HG03064 (cell line): ENCODE measurements around the gene SOX4.

Source experiments
- ATAC-seq: cut with Tn5 transposase; IDR thresholded peaks from one replicate; pipeline ENCODE4 v1.9.1; 2021; ENCODE audit warnings: low read depth; ENCODE audit not compliant: unreplicated experiment

The SOX4 gene

GRCh38 chr6:21611485-21611884, 17.9 kb downstream of the SOX4 start:
- no peak for ATAC-seq

- ATAC-seq, result no peak
Measured at GRCh38 chr6:21612067-21612745, 18.7 kb downstream of the SOX4 start.

DNA sequence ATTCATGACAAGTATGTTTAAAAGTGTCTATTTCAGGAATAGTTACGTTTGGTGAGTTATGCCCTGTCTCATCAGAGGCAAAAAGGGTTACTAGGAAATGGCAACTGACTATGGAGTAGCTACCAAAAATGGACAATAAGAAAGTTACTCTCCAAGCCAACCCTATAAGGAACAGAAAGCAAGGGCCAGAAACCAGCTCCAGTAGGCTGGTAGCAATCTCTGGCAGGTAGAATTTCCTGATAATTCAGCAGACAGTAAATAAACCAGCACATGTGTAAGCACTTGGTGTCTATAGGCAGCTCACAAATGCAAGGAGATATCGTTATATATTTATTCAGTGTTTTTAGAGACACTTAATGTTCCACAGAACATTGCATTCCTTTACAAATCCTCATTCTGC, 20.3 kb downstream of the SOX4 start:
- no peak for ATAC-seq

DNA sequence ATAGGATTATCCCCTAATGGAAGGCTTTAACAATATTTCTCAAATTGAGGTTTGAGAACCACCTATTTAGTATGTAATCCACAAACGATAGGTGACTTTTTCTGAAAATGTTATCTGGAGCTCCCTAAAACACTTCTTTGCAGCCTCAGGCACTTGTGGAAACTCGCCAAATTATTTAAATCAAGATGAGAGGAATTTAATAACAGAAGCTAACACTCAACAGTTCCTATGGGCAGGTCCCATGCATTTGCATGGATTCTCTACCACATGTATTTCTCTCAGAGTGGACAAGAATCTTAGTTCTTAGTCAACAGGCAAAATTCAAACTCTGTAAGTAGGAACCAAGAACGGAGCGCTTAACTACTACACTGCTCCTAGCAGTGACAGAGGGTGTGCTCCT, 20.7 kb downstream of the SOX4 start:
- ATAC-seq, result no peak

GRCh38 chr6:21615504-21615903, 22.0 kb downstream of the SOX4 start:
- no peak for ATAC-seq

DNA sequence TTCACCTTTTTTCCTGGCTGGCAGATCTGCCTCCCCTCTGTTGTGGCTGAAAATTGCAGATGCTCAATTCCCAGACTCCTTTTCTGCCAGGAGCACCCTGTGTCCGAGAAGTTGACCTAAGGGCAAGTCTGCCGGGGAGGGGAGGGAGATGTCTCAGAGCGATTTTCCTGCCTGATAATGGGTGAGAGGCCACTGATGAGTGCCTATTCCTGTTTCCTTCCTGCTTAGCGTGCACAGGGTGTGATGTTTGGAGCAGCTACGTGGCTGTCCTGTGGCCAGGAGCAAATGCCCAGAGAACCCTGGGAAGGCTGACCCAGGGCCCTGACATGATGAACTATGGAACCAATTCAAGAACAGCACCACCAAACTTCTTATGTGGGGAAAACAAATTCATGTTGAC, 22.5 kb downstream of the SOX4 start:
- no peak for ATAC-seq

DNA sequence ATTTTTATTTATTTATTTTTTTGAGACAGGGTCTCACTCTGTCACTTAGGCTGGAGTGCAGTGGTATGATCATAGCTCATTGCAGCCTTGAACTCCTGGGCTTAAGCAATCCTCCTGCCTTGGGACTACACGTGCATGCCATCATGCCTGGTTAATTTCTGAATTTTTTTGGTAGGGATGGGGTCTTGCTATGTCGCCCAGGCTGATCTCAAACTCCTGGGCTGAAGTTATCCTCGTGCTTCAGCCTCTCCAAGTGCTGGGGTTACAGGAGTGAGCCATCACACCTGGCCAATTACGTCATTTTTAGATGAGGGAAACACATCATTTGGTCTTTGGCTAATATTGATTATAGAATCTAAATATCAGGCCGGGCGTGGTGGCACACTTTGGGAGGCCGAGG, 32.1 kb downstream of the SOX4 start:
- ATAC-seq, result no peak

DNA sequence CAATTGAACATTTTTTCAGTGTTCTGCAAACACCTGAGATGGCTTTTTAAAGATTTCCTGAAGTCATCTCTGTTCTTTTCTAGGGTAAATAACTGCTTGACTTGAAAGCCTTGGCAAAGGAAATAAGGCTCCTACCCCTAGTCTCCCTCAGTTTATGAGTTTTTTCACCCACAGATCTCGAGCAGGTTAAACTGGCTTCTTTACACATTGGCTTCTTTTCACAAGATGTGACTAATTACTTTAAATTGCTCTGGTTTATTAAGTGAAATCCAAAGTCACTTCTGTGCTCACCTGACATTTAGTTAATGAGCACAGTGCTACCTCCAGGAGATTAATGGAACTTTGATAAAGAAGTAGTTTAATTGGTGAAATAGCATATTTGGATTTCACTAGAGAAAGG, 33.2 kb downstream of the SOX4 start:
- ATAC-seq, result no peak

GRCh38 chr6:21628160-21628559, 34.6 kb downstream of the SOX4 start:
- ATAC-seq, result no peak

GRCh38 chr6:21633511-21634109, 40.1 kb downstream of the SOX4 start:
- no peak for ATAC-seq

DNA sequence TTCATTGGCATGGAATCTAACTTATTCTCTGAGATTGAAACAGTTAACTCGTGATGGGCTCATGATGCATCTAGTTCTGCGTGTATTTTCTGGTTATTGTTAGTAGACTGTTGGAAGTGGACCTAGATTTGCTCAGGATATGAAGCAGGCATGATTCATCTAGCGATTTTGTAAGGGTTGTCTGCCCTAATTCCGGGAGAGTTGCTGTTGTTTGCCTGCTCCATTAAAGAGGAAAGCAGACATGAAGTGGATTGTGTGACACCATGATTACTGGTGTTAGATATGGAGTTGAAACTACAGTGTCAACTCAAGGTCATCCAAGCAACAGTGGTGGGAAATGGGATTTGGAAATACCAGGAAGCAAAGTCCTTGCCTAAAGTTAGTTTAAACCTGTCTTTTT, 41.0 kb downstream of the SOX4 start:
- ATAC-seq, result no peak

DNA sequence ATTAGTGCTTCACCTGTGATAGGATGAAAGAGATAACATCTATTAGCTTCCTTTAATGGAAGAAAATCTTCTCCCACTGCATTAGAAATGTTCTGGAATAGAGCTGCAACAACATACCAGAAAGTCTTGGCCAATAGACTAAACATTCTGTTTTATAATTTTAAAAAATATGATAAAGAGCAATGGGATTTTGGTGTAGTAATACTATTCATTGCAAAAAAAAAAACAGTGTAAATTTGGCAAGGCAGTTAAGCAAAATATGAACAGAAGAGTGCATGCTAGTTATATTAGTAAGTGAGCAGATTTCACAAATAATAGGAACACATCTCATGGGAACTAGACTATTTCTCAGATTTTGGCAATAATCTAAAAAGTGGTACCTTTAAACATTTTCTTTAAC, 43.3 kb downstream of the SOX4 start:
- ATAC-seq, result no peak

DNA sequence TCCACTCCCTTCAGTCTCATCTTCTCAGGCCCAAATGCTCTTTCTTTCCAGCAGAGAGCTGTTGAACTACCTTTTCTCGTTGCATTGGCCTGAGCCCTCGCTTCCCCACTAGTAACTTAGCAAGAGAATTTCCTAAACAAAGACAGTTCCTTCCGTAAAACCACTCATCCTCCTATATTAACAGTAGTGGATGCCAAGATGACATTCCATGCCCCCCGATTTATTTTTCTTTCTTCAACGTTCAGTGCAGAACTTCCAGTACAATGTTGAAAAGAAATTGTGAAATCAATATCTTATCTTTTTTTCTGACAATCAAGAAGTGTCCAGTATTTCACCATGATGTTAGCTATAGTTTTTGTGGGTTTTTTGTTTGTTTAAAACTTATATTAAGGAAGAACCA, 45.8 kb downstream of the SOX4 start:
- ATAC-seq, result no peak
